ENCODE measurements around the gene DBX1. TPM values are rescaled to one million over a fixed set of nuclear protein-coding genes. Genes with fewer than 3 reads are reported as not detected.
A peak's percentile ranks its signal among the peaks of the same experiment; 100 is the strongest.
"Not testable (repeated sequence)": the region's sequence is repeated elsewhere in the genome, so short reads cannot be mapped to it uniquely, and the experiment has no call there.

DBX1 gene
- total and polyA plus RNA-seq, 2 donors from 2014 or later = not detected

- Histone ChIP-seq H3K36me3 (ENCODE audit: control insufficient read depth in 2 of 3, insufficient read depth in 3 of 3, low read length in 3 of 3) (no peaks in the 10 kb centered on the region), H3K27me3 (ENCODE audit: control insufficient read depth, insufficient read depth, low read length) (peaks cover 9% of the 10 kb centered on the region), H3K9ac (ENCODE audit: low read length in 3 of 3) (no peak overlapping the region), H3K9me3 (ENCODE audit: control insufficient read depth in 2 of 3, insufficient read depth in 1 of 3, low read length in 3 of 3) (peaks cover 0 to 5% (median 0%) of the 10 kb centered on the region in 3 donors), H3K27ac (ENCODE audit: low read depth in 2 of 2, low read length in 2 of 2) (no peak overlapping the region), H3K4me3 (ENCODE audit: low read length in 3 of 3) (peak overlapping the region in 1 of 3 donors; percentile 72), H3K4me1 (ENCODE audit: control insufficient read depth in 2 of 3, insufficient read depth in 2 of 3, low read depth in 1 of 3, low read length in 3 of 3) (peaks cover 0 to 6% (median 5%) of the 10 kb centered on the region in 3 donors)
- FAIRE-seq = no peak
- TF ChIP-seq CTCF (IDR thresholded peaks at IDR 0.05; ENCODE audit: borderline replicate concordance, extremely low read depth, insufficient read depth) = no peak
- DNase-seq = no peak
- intact Hi-C loops (cut with DNase I) = loop anchor here (10.0 kb wide), 2 partner anchors 188 to 222 kb away; no protein-coding TSS in a partner anchor
Measured at GRCh38 chr11:20132667-20133039, 27.6 kb downstream of the DBX1 start.

- peak overlapping the region in 2 of 3 donors; percentile 29 to 43 for H3K9ac ChIP-seq (ENCODE audit: low read length in 3 of 3)
- peaks cover 0 to 5% (median 0%) of the 10 kb centered on the region in 3 donors for H3K9me3 ChIP-seq (ENCODE audit: control insufficient read depth in 2 of 3, insufficient read depth in 1 of 3, low read length in 3 of 3)
- H3K27me3 ChIP-seq (ENCODE audit: control insufficient read depth, insufficient read depth, low read length) = peaks cover 9% of the 10 kb centered on the region
- peak overlapping the region; percentile 22 to 72 (median 72) for H3K4me3 ChIP-seq (ENCODE audit: low read length in 3 of 3)
- H3K27ac ChIP-seq (ENCODE audit: low read depth in 2 of 2, low read length in 2 of 2) = no peak overlapping the region
- H3K4me1 ChIP-seq (ENCODE audit: control insufficient read depth in 2 of 3, insufficient read depth in 2 of 3, low read depth in 1 of 3, low read length in 3 of 3) = peaks cover 0 to 6% (median 5%) of the 10 kb centered on the region in 3 donors
- DNase-seq (peak; percentile 76 to 86 (median 81)), FAIRE-seq (no peak)
- intact Hi-C loops (cut with DNase I) = loop anchor here (10.0 kb wide), 2 partner anchors 187 to 223 kb away; no protein-coding TSS in a partner anchor
- peak; percentile 81 for TF ChIP-seq CTCF (IDR thresholded peaks at IDR 0.05; ENCODE audit: borderline replicate concordance, extremely low read depth, insufficient read depth)
- no peaks in the 10 kb centered on the region for H3K36me3 ChIP-seq (ENCODE audit: control insufficient read depth in 2 of 3, insufficient read depth in 3 of 3, low read length in 3 of 3)
Measured at GRCh38 chr11:20131788-20132666, 28.2 kb downstream of the DBX1 start.

DNA sequence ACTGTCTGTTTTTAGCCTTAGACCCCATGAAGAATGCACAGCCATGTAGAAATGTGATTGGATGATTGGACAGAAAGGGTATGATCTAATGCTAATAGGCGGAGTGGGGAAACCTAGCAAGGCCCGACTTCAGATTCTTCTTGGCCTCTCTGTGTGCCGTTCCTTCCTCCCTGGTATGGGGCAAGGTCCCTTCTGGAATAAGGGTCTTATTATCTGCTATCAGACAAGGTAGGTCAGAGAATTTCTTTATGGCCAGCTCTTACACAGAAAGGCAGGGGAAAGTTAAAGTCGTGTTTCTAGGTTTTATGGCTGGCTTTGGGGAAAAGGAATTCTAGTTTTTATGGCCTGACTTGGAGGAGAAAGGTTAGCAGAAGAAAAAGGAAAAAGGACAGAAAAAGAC is 30.6 kb downstream of the DBX1 start:
- DNase-seq (no peak), FAIRE-seq (no peak)
- no peaks in the 10 kb centered on the region for H3K9me3 ChIP-seq (ENCODE audit: control insufficient read depth in 2 of 3, insufficient read depth in 1 of 3, low read length in 3 of 3)
- peaks cover 9% of the 10 kb centered on the region for H3K27me3 ChIP-seq (ENCODE audit: control insufficient read depth, insufficient read depth, low read length)
- H3K4me1 ChIP-seq (ENCODE audit: control insufficient read depth in 2 of 3, insufficient read depth in 2 of 3, low read depth in 1 of 3, low read length in 3 of 3) = peaks cover 0 to 6% (median 5%) of the 10 kb centered on the region in 3 donors
- no peak overlapping the region for H3K4me3 ChIP-seq (ENCODE audit: low read length in 3 of 3)
- TF ChIP-seq CTCF (IDR thresholded peaks at IDR 0.05; ENCODE audit: borderline replicate concordance, extremely low read depth, insufficient read depth) = no peak
- H3K27ac ChIP-seq (ENCODE audit: low read depth in 2 of 2, low read length in 2 of 2) = no peak overlapping the region
- intact Hi-C loops (cut with DNase I) = loop anchor here (10.0 kb wide), 2 partner anchors 185 to 225 kb away; no protein-coding TSS in a partner anchor
- no peaks in the 10 kb centered on the region for H3K36me3 ChIP-seq (ENCODE audit: control insufficient read depth in 2 of 3, insufficient read depth in 3 of 3, low read length in 3 of 3)
- no peak overlapping the region for H3K9ac ChIP-seq (ENCODE audit: low read length in 3 of 3)

- H3K36me3 ChIP-seq (ENCODE audit: control insufficient read depth in 2 of 3, insufficient read depth in 3 of 3, low read length in 3 of 3); DNase-seq; H3K27ac ChIP-seq (ENCODE audit: low read depth in 2 of 2, low read length in 2 of 2); FAIRE-seq; H3K4me1 ChIP-seq (ENCODE audit: control insufficient read depth in 2 of 3, insufficient read depth in 2 of 3, low read depth in 1 of 3, low read length in 3 of 3); intact Hi-C loops (cut with DNase I); H3K9ac ChIP-seq (ENCODE audit: low read length in 3 of 3); H3K4me3 ChIP-seq (ENCODE audit: low read length in 3 of 3); H3K27me3 ChIP-seq (ENCODE audit: control insufficient read depth, insufficient read depth, low read length); H3K9me3 ChIP-seq (ENCODE audit: control insufficient read depth in 2 of 3, insufficient read depth in 1 of 3, low read length in 3 of 3): not testable (repeated sequence)
Measured at GRCh38 chr11:20128528-20128825, 31.8 kb downstream of the DBX1 start.
